Cardiac muscle cell (in vitro differentiated cells and primary cell): Measurements from ENCODE around the gene ROBO2. TPM values are rescaled to one million over a fixed set of nuclear protein-coding genes. Genes with fewer than 3 reads are reported as not detected.

Source experiments
- DNase-seq, 2 donors: peaks; one replicate each; pipeline versions ENCODE4 v3.0.0 to v3.0.0-alpha.2; 2010 to 2017; ENCODE audit warnings: low read depth in 1 of 2, low spot score in 1 of 2
- H3K27ac ChIP-seq: fragments of 200-600 bp; sonication (generic); 2 replicates; pipeline ENCODE4 v1.5.1; 2016
- H3K27me3 ChIP-seq: fragments of 200-600 bp; sonication (generic); 2 replicates; pipeline ENCODE4 v1.6.0; 2016; ENCODE audit warnings: control low read depth
- H3K36me3 ChIP-seq: fragments of 200-600 bp; sonication (generic); 2 replicates; pipeline ENCODE4 v1.5.1; 2016; ENCODE audit warnings: control low read depth
- H3K4me1 ChIP-seq: fragments of 200-600 bp; sonication (generic); 2 replicates; pipeline ENCODE4 v1.8.1; 2017; ENCODE audit warnings: low read depth, mild to moderate bottlenecking, mixed run types
- H3K4me3 ChIP-seq: fragments of 200-600 bp; sonication (generic); 2 replicates; pipeline ENCODE4 v1.5.1; 2016; ENCODE audit warnings: mild to moderate bottlenecking
- H3K9me3 ChIP-seq: fragments of 200-600 bp; sonication (generic); 2 replicates; pipeline ENCODE4 v1.5.1; 2017; ENCODE audit warnings: low read depth, mild to moderate bottlenecking, control low read depth
- CTCF ChIP-seq: IDR thresholded peaks from 2 replicates; pipeline ENCODE4 v1.5.1; 2012; ENCODE audit warnings: low read depth, mild to moderate bottlenecking, low read length
- polyA plus RNA-seq: library from polyadenylated mRNA; unstranded; fragments of >200 nt; fragmentation: Nextera tagmentation; extraction: Ambion mirVana; gene quantifications from 2 replicates; pipeline ENCODE4 v1.2.1, GENCODE V29; 2016
- total RNA-seq: library from RNA; depleted of rRNA; stranded (reverse); fragments of >200 nt; gene quantifications from 2 replicates; pipeline ENCODE4 v1.2.3, GENCODE V29; 2016

ROBO2 gene
- total and polyA plus RNA-seq, 2 experiments from 2014 or later = 13.5 to 39.4 TPM

- no peak for DNase-seq
- H3K4me3 ChIP-seq = no peak overlapping the region
- H3K27me3 ChIP-seq = no peaks in the 10 kb centered on the region
- no peak for TF ChIP-seq CTCF
- peak overlapping the region; percentile 55 for H3K27ac ChIP-seq
- H3K36me3 ChIP-seq = no peaks in the 10 kb centered on the region
- no peaks in the 10 kb centered on the region for H3K9me3 ChIP-seq
- H3K4me1 ChIP-seq = peaks cover 13% of the 10 kb centered on the region
These were observed 139.9 kb downstream of the ROBO2 start for GRCh38 chr3:77179762-77180161.

- no peak overlapping the region for H3K27ac ChIP-seq
- H3K4me1 ChIP-seq = peaks cover 21% of the 10 kb centered on the region
- H3K4me3 ChIP-seq = no peak overlapping the region
- TF ChIP-seq CTCF = no peak
- no peaks in the 10 kb centered on the region for H3K9me3 ChIP-seq
- no peaks in the 10 kb centered on the region for H3K36me3 ChIP-seq
- DNase-seq = no peak
- H3K27me3 ChIP-seq = no peaks in the 10 kb centered on the region
These were observed 142.4 kb downstream of the ROBO2 start for GRCh38 chr3:77182341-77182740.

GRCh38 chr3:77186319-77186718 is 146.4 kb downstream of the ROBO2 start:
- H3K27me3 ChIP-seq = no peaks in the 10 kb centered on the region
- no peak for DNase-seq
- no peaks in the 10 kb centered on the region for H3K9me3 ChIP-seq
- no peak for TF ChIP-seq CTCF
- no peaks in the 10 kb centered on the region for H3K36me3 ChIP-seq
- no peak overlapping the region for H3K27ac ChIP-seq
- no peak overlapping the region for H3K4me3 ChIP-seq
- H3K4me1 ChIP-seq = peaks cover 29% of the 10 kb centered on the region

- no peaks in the 10 kb centered on the region for H3K36me3 ChIP-seq
- H3K4me1 ChIP-seq = peaks cover 29% of the 10 kb centered on the region
- no peak for TF ChIP-seq CTCF
- no peaks in the 10 kb centered on the region for H3K9me3 ChIP-seq
- no peaks in the 10 kb centered on the region for H3K27me3 ChIP-seq
- no peak overlapping the region for H3K4me3 ChIP-seq
- H3K27ac ChIP-seq = no peak overlapping the region
- peak in 1 of 2 donors; percentile 7 for DNase-seq
These were observed 146.8 kb downstream of the ROBO2 start for GRCh38 chr3:77186728-77187127.

- TF ChIP-seq CTCF = no peak
- H3K36me3 ChIP-seq = no peaks in the 10 kb centered on the region
- H3K4me3 ChIP-seq = no peak overlapping the region
- peaks cover 29% of the 10 kb centered on the region for H3K4me1 ChIP-seq
- H3K9me3 ChIP-seq = no peaks in the 10 kb centered on the region
- no peak overlapping the region for H3K27ac ChIP-seq
- no peaks in the 10 kb centered on the region for H3K27me3 ChIP-seq
- DNase-seq = no peak
These were observed 148.3 kb downstream of the ROBO2 start for GRCh38 chr3:77188210-77188609.

GRCh38 chr3:77189258-77189657 is 149.4 kb downstream of the ROBO2 start:
- Histone ChIP-seq H3K27me3 (no peaks in the 10 kb centered on the region), H3K27ac (no peak overlapping the region)
- TF ChIP-seq CTCF = no peak

More at GRCh38 chr3:77189258-77189657, 149.4 kb downstream of the ROBO2 start:
- H3K4me3 ChIP-seq = no peak overlapping the region
- H3K9me3 ChIP-seq = no peaks in the 10 kb centered on the region
- no peaks in the 10 kb centered on the region for H3K36me3 ChIP-seq
- DNase-seq = no peak
- H3K4me1 ChIP-seq = peaks cover 29% of the 10 kb centered on the region
